Neural progenitor cell (in vitro differentiated cells): ENCODE results near the gene GTF2IRD1.

ENCODE experiments used
- EZH2 ChIP-seq: fragments of 200-600 bp; sonication (generic); IDR thresholded peaks from 2 replicates; pipeline ENCODE4 v1.6.1; 2017; ENCODE audit warnings: antibody characterized with exemption, mild to moderate bottlenecking, moderate library complexity
- TF ChIP-seq, protein P1 (sequence below): fragments of 200-600 bp; sonication (generic); IDR thresholded peaks from 2 replicates; pipeline ENCODE4 v1.5.1; 2017; ENCODE audit warnings: antibody characterized with exemption, mild to moderate bottlenecking

DNA sequence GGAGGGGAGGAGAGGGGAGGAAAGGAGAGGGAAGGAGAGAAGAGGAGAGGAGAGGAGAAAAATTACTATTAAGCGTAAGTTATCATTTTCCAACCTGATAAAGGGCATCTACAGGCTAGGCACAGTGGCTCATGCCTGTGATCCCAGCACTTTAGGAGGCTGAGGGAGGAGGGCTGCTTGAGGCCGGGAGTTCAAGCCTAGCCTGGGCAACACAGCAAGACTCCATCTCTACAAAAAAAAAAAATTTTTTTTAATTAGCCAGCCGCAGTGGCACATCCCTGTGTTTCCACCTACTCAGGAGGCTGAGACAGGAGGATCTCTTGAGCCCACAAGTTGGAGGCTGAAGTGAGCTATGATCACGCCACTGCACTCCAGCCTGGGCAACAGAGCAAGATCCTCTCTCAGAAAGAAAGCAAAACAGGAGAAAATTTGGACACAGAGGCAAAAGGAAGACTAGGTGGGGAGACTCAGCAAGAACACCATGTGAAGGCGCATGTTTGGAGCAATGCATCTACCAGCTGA, 168.6 kb downstream of the GTF2IRD1 start:
- TF ChIP-seq, protein P1, sequence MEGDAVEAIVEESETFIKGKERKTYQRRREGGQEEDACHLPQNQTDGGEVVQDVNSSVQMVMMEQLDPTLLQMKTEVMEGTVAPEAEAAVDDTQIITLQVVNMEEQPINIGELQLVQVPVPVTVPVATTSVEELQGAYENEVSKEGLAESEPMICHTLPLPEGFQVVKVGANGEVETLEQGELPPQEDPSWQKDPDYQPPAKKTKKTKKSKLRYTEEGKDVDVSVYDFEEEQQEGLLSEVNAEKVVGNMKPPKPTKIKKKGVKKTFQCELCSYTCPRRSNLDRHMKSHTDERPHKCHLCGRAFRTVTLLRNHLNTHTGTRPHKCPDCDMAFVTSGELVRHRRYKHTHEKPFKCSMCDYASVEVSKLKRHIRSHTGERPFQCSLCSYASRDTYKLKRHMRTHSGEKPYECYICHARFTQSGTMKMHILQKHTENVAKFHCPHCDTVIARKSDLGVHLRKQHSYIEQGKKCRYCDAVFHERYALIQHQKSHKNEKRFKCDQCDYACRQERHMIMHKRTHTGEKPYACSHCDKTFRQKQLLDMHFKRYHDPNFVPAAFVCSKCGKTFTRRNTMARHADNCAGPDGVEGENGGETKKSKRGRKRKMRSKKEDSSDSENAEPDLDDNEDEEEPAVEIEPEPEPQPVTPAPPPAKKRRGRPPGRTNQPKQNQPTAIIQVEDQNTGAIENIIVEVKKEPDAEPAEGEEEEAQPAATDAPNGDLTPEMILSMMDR: no peak
- no peak for TF ChIP-seq EZH2
